Coronary artery (tissue), 2 donors: Measurements from ENCODE around the gene ADCY2.

ENCODE experiments used
- DNase-seq: peaks from one replicate; pipeline ENCODE4 v3.0.0-alpha.2; 2017; ENCODE audit warnings: low spot score
- H3K27ac ChIP-seq, 2 donors: fragments of 200-600 bp; sonication (generic); one replicate each; pipeline ENCODE4 v1.5.1; 2016 to 2019
- H3K4me3 ChIP-seq: fragments of 200-600 bp; sonication (generic); 2 replicates; pipeline ENCODE4 v1.5.1; 2016; ENCODE audit warnings: mild to moderate bottlenecking, moderate library complexity
- CTCF ChIP-seq: fragments of 200-600 bp; sonication (generic); IDR thresholded peaks from one replicate; pipeline ENCODE4 v1.5.1; 2019; ENCODE audit warnings: antibody characterized with exemption

ADCY2 gene

GRCh38 chr5:7539571-7539970, 143.6 kb downstream of the ADCY2 start:
- no peak overlapping the region for H3K27ac ChIP-seq
- H3K4me3 ChIP-seq, result no peak overlapping the region
- no peak for TF ChIP-seq CTCF
- no peak for DNase-seq

- no peak for DNase-seq
- no peak overlapping the region for H3K27ac ChIP-seq
- no peak for TF ChIP-seq CTCF
- no peak overlapping the region for H3K4me3 ChIP-seq
Observed at GRCh38 chr5:7540736-7541485, 145.0 kb downstream of the ADCY2 start.

DNA sequence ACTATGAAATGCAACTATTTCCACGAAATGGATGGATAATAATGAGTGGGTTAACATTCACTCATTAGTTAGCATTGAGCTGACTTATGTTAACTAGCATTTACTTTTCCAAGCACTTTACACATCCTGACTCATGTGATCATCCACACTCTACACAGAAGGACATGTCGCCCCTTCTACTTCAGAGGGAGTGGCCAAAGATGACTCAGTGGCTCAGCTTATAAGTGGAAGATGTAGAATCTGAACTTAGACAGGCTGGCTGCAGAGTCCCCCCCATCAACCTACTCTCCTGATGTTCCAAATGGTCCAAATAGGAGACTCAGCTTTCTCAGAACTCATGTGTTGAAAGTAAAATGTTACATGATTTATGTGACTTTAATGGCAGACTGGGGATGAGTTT, 146.0 kb downstream of the ADCY2 start:
- Histone ChIP-seq H3K4me3 (no peak overlapping the region), H3K27ac (no peak overlapping the region)
- DNase-seq, result no peak
- TF ChIP-seq CTCF, result no peak

GRCh38 chr5:7546555-7546954, 150.6 kb downstream of the ADCY2 start:
- H3K4me3 ChIP-seq, result no peak overlapping the region
- DNase-seq, result no peak
- no peak for TF ChIP-seq CTCF
- H3K27ac ChIP-seq, result no peak overlapping the region

- Histone ChIP-seq H3K4me3 (no peak overlapping the region), H3K27ac (no peak overlapping the region)
- no peak for DNase-seq
- TF ChIP-seq CTCF, result no peak
Observed at GRCh38 chr5:7548596-7548995, 152.7 kb downstream of the ADCY2 start.

- H3K4me3 ChIP-seq, result no peak overlapping the region
- H3K27ac ChIP-seq, result no peak overlapping the region
- DNase-seq, result no peak
- no peak for TF ChIP-seq CTCF
Observed at GRCh38 chr5:7565559-7565958, 169.6 kb downstream of the ADCY2 start.

GRCh38 chr5:7576023-7576715, 180.2 kb downstream of the ADCY2 start:
- H3K27ac ChIP-seq, result no peak overlapping the region
- DNase-seq, result no peak

More at GRCh38 chr5:7576023-7576715, 180.2 kb downstream of the ADCY2 start:
- no peak overlapping the region for H3K4me3 ChIP-seq
- TF ChIP-seq CTCF, result no peak
